Amniotic stem cell (primary cell): Measurements from ENCODE around the gene KDM4B.

Source experiments
- DNase-seq: peaks from one replicate; lab custom pipeline; 2025; lab: John Stamatoyannopoulos, UW

The KDM4B gene

GRCh38 chr19:4984438-4984990 lies 15.6 kb downstream of the KDM4B start:
- DNase-seq, result no peak

GRCh38 chr19:4985551-4985991 lies 16.7 kb downstream of the KDM4B start:
- no peak for DNase-seq

DNA sequence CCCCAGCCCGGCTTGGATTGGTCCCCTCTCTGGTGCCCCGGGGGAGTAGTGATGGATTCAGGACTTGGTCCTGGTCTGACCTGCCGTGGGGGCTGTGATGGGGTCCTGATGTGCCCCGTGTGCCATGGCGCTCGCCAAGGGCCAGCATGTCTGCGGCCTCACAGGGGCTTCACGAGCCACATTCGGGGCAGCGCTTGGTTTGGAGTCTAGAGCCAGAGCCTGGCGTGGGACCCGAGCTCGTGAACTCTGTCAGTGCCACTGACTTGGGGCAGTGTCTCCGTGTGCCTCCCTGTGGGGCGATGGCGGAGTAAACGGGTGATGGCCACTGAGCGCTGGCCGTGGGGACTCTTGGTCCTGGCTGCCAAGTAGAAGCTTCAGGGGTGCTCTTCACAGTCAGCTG lies 17.1 kb downstream of the KDM4B start:
- DNase-seq, result no peak

- no peak for DNase-seq
Measured at GRCh38 chr19:4986471-4986891, 17.6 kb downstream of the KDM4B start.

DNA sequence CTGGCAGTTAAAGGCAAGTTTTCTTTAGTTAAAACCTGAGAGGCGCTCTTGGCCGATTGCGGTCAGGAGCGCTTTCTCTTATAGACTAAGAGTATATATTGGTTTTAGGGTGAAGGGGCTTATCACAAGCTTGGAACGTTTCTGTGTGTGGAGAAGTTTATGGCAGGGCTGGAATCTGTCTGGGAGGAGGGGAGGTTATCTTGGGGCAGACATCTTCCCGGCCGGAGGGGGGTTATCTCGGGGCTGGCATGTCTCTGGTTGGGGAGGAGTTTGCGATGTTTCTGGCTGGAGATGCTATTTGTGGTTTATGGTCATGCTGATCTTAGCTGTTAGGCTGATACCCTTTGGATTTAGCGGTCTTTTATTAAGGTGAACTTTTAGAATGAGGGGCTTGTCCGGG lies 18.3 kb downstream of the KDM4B start:
- no peak for DNase-seq

- no peak for DNase-seq
Measured at GRCh38 chr19:4987692-4988370, 18.9 kb downstream of the KDM4B start.

DNA sequence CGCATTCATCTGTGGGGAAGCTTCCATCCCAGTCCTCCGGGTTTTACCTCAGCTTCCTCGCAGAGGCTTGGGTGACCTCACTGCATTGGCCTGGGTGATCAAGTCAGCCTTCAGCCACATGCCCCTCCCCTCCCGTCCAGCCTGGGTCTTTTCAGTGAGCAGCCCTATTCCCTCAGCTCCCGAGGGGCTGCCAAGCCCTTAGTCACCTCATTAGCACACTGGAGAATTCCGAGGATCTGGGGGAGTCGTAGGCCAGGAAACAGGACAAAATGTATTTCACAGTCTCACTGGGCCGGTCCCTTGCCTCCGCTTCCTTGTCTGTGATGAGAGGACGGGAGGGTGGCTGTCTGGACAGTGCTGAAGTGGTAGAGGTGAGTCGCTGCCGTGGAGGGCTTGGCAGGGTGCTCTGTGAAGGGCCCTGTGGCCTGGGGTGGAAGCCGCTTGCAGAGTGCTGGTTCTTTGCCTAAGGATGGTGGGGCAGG lies 19.9 kb downstream of the KDM4B start:
- DNase-seq, result no peak

DNA sequence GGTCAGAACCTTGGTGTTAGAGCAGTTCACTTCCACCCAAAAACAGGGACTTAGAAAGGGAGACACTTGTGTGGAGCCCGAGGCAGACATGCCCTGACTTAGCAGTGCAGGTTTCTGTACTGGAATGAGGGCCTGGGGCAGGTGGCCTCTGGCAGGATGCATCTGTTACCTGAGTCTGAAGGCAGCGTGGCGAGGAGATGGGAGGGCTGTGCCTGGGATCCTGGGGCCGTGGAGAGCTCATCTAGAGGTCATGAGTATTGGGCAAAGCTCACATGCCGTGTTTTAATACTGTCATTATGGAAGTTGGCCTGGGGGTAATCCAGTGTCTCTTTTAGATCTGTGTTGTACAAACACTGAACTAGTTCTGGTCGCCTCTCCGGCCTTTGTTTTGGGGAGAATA lies 21.4 kb downstream of the KDM4B start:
- no peak for DNase-seq

DNA sequence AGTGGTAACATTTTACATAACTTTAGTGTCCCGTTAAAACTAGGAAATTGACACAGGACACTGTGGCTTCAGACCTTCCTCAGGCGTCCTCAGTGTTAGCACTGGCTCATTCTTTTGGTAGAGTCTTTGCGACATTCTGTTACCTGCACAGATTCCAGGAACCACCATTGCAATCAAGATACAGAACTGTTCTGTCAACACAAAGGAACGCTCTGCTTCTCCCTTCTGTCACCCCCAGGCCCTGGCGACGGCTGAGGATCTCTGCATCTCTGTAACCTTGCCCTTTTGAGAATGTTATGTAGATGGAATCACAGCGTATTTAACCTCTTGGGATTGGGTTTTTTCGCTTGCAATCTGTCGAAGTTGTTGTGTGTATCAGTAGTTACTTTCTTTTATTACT lies 22.6 kb downstream of the KDM4B start:
- no peak for DNase-seq

DNA sequence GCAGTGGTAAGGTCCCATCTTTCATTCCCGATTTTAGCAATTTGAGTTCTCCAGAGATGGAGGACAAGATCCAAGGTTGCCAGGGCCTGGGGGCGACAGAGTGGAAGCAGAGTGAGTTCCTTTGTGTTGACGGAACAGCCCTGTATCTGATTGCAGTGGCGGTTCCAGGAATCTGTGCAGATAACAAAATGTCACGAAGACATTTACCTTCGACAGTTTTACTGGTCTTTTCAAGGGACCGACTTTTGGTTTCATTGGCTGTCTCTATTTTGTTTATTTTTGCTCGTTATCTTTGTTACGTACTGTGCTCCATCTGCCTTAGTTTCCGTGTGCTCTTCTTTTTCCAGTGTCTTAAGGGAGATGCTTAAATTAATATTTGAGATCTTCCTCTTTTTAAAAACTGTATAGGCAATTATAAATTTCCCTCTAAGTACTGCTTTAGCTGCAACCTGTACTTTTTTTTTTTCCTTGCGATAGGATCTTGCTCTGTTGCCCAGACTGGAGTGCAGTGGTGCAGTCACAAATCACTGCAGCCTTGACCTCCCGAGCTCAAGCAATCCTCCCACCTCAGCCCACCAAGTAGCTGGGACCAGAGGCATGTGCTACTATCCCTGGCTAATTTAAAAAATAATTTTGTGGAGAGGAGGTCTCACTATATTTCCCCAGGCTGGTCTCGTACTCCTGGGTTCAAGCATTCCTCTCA lies 23.2 kb downstream of the KDM4B start:
- no peak for DNase-seq

GRCh38 chr19:4993683-4994082 lies 24.8 kb downstream of the KDM4B start:
- no peak for DNase-seq

GRCh38 chr19:4996701-4997100 lies 27.8 kb downstream of the KDM4B start:
- DNase-seq, result no peak

- DNase-seq, result no peak
Measured at GRCh38 chr19:4997297-4997696, 28.4 kb downstream of the KDM4B start.

GRCh38 chr19:5000120-5000611 lies 31.3 kb downstream of the KDM4B start:
- no peak for DNase-seq

DNA sequence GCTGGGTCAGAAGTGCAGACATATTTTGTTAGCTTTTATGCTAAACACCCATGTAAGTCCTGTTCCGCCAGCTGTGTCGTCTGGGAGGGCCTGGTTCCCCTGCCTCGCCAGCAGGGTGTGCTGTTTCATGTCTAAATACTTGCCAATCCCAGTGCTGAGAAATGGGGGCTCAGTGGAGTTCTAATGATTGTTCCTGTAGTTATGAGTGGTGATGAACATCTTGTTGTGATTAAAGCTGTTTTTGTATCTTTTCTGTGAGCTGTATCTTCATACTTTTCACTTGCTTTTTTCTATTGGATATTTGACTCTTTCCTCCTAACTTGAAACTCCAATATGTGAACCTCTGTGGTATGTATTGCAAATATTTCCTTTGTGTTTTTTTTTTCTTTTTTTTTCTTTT lies 32.7 kb downstream of the KDM4B start:
- no peak for DNase-seq

- DNase-seq, result peak; percentile 31
Measured at GRCh38 chr19:5002143-5002542, 33.2 kb downstream of the KDM4B start.

DNA sequence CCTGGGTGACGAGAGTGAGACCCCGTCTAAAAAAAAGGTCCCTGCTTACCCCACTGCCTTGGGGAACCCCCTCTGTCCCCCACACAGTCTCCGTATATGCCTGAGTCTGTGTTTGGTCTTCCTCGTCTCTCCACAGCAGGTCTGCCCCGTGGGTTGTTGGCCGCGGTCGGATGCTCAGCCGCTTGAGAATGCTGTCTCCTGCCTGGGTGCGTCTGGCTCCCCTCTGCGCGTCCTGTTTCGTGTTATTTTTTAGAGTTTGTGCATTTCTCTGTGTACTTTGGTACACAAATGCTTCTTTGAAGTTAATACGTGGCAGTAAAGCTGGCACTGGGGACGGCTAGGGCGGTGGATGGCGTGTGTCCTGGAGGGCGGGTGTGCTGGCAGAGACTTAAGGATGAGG lies 34.9 kb downstream of the KDM4B start:
- no peak for DNase-seq

GRCh38 chr19:5005096-5005495 lies 36.2 kb downstream of the KDM4B start:
- DNase-seq, result no peak

- no peak for DNase-seq
Measured at GRCh38 chr19:5006201-5006600, 37.3 kb downstream of the KDM4B start.

- no peak for DNase-seq
Measured at GRCh38 chr19:5006821-5007220, 37.9 kb downstream of the KDM4B start.

DNA sequence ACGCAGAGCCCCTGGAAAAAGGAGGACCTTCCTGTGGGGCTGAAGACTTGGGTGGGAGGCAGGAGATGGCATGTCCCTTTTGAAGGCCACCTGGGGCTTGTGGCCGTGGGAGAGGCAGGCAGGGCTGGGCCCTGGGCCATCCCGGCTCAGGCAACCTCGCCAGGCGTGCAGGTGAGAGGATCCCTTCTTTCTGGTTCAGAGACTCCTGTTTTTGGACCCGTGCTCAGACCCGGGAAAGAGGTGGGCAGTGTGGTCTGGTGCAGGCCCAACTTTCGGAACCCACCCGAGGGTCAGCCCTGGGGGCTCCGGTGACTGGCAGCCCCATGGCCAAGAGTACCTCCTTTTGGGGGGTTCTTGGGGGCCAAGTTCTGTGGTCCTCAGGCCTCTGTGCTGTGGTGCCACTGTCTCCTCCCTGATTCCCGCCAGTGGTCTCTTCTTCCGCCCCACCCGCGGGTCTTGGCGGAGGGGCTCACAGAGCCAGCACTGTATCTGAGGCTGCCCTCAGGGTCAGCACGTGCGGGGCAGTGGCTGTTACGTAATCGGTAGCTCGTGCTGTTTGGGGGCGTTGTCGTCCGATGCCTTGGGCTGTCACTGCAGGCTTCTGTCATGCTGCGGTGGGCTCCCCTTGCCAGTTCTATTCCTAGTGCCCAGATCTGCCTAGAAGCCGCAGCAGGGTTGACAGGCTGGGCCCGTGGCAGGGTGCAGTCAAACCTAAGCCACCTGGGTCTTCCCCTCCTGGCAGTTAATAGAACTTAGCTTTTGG lies 42.7 kb downstream of the KDM4B start:
- DNase-seq, result no peak

- DNase-seq, result no peak
Measured at GRCh38 chr19:5012688-5013457, 44.0 kb downstream of the KDM4B start.
